Uterus (tissue), 4 donors: ENCODE measurements around the gene ATCAY. TPM values are rescaled to one million over a fixed set of nuclear protein-coding genes. Genes with fewer than 3 reads are reported as not detected.

Experiments used
- DNase-seq, 2 donors: peaks; one replicate each; pipeline ENCODE4 v3.0.0-alpha.2; 2019 to 2020
- H3K27ac ChIP-seq, 2 donors: fragments of 200-600 bp; sonication (generic); 1 replicate in 1 of 2; 2 replicates in 1 of 2; pipeline ENCODE4 v1.5.1; 2016 to 2018
- H3K27me3 ChIP-seq, 2 donors: fragments of 200-600 bp; sonication (generic); one replicate each; pipeline ENCODE4 v1.5.1; 2018 to 2019; ENCODE audit warnings: control low read depth in 1 of 2
- H3K36me3 ChIP-seq, 2 donors: fragments of 200-600 bp; sonication (generic); one replicate each; pipeline ENCODE4 v1.5.1; 2019; ENCODE audit warnings: control low read depth in 1 of 2
- H3K4me1 ChIP-seq, 2 donors: fragments of 200-600 bp; sonication (generic); one replicate each; pipeline ENCODE4 v1.5.1; 2018 to 2019; ENCODE audit warnings: control low read depth in 1 of 2
- H3K4me3 ChIP-seq, 2 donors: fragments of 200-600 bp; sonication (generic); 1 replicate in 1 of 2; 2 replicates in 1 of 2; pipeline ENCODE4 v1.5.1; 2018 to 2019; ENCODE audit warnings: mild to moderate bottlenecking in 1 of 2
- H3K9me3 ChIP-seq, 2 donors: fragments of 200-600 bp; sonication (generic); one replicate each; pipeline ENCODE4 v1.5.1; 2019; ENCODE audit warnings: control low read depth in 1 of 2
- POLR2A ChIP-seq, 2 donors: fragments of 450-650 bp; IDR thresholded peaks; one replicate each; pipeline ENCODE4 v1.6.1; 2016; ENCODE audit warnings: antibody characterized with exemption in 2 of 2, mild to moderate bottlenecking in 1 of 2, moderate library complexity in 1 of 2
- intact Hi-C: fragments of 100-400 bp; cut with DNase I; formaldehyde crosslinking; loops from one replicate; pipeline ENCODE4 v1.15.1; 2023; ENCODE audit warnings: low total_unique reads
- total RNA-seq, 4 donors: library from RNA; depleted of rRNA in 3 of 4; stranded (reverse); fragments of >200 nt in 3 of 4; gene quantifications; one replicate each; pipeline versions ENCODE4 v1.1.0 to v1.2.4, GENCODE V29; 2014 to 2023
- TF ChIP-seq, protein P1 (sequence below), 4 experiments: fragments of 200-600 bp in 2 of 4; fragments of 450-650 bp in 2 of 4; sonication (generic) in 2 of 4; IDR thresholded peaks; one replicate each; pipeline ENCODE4 v1.5.1; 2016 to 2019; ENCODE audit warnings: antibody characterized with exemption in 4 of 4, mild to moderate bottlenecking in 2 of 4, moderate library complexity in 1 of 4
- donor health status: DM: yes; HTN: yes; CAD: no.

Gene ATCAY
- total RNA-seq, 4 donors from 2014 or later, result 0.97 TPM; not detected in 3

GRCh38 chr19:3908266-3909054 is 28.0 kb downstream of the ATCAY start:
- intact Hi-C loops, result no loop called here
- H3K27me3 ChIP-seq, result no peaks in the 10 kb centered on the region
- no peak for DNase-seq
- H3K4me1 ChIP-seq, result no peaks in the 10 kb centered on the region
- H3K9me3 ChIP-seq, result no peaks in the 10 kb centered on the region
- H3K4me3 ChIP-seq, result no peak overlapping the region
- H3K27ac ChIP-seq, result no peak overlapping the region
- H3K36me3 ChIP-seq, result no peaks in the 10 kb centered on the region
- TF ChIP-seq, protein P1, sequence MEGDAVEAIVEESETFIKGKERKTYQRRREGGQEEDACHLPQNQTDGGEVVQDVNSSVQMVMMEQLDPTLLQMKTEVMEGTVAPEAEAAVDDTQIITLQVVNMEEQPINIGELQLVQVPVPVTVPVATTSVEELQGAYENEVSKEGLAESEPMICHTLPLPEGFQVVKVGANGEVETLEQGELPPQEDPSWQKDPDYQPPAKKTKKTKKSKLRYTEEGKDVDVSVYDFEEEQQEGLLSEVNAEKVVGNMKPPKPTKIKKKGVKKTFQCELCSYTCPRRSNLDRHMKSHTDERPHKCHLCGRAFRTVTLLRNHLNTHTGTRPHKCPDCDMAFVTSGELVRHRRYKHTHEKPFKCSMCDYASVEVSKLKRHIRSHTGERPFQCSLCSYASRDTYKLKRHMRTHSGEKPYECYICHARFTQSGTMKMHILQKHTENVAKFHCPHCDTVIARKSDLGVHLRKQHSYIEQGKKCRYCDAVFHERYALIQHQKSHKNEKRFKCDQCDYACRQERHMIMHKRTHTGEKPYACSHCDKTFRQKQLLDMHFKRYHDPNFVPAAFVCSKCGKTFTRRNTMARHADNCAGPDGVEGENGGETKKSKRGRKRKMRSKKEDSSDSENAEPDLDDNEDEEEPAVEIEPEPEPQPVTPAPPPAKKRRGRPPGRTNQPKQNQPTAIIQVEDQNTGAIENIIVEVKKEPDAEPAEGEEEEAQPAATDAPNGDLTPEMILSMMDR (IDR thresholded peaks at IDR 0.05), result no peak
- TF ChIP-seq POLR2A (IDR thresholded peaks at IDR 0.05), result no peak

- Histone ChIP-seq H3K27ac (no peak overlapping the region), H3K4me1 (no peaks in the 10 kb centered on the region), H3K27me3 (no peaks in the 10 kb centered on the region), H3K36me3 (no peaks in the 10 kb centered on the region), H3K9me3 (no peaks in the 10 kb centered on the region), H3K4me3 (no peak overlapping the region)
- no peak for DNase-seq
- TF ChIP-seq, protein P1 (IDR thresholded peaks at IDR 0.05), result no peak
- TF ChIP-seq POLR2A (IDR thresholded peaks at IDR 0.05), result no peak
- intact Hi-C loops, result no loop called here
These were observed 29.6 kb downstream of the ATCAY start for GRCh38 chr19:3910105-3910504.

DNA sequence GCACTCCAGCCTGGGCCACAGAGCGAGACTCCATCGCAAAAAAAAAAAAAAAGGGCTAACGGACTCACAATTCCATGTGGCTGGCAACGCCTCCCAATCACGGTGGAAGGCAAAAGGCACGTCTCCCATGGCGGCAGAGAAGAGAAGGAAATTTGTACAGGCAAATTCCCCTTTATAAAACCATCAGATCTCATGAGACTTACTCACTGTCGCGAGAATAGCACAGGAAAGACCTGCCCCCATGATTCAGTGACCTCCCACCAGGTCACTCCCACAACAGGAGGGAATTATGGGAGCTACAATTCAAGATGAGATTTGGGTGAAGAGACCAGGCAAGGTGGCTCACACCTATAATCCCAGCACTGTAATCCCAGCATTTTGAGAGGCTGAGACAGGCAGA is 33.7 kb downstream of the ATCAY start:
- Histone ChIP-seq H3K27me3 (no peaks in the 10 kb centered on the region), H3K27ac (no peak overlapping the region), H3K4me3 (no peak overlapping the region), H3K4me1 (no peaks in the 10 kb centered on the region), H3K36me3 (no peaks in the 10 kb centered on the region), H3K9me3 (no peaks in the 10 kb centered on the region)
- DNase-seq, result no peak
- intact Hi-C loops, result no loop called here
- TF ChIP-seq, protein P1 (IDR thresholded peaks at IDR 0.05), result no peak
- no peak for TF ChIP-seq POLR2A (IDR thresholded peaks at IDR 0.05)

DNA sequence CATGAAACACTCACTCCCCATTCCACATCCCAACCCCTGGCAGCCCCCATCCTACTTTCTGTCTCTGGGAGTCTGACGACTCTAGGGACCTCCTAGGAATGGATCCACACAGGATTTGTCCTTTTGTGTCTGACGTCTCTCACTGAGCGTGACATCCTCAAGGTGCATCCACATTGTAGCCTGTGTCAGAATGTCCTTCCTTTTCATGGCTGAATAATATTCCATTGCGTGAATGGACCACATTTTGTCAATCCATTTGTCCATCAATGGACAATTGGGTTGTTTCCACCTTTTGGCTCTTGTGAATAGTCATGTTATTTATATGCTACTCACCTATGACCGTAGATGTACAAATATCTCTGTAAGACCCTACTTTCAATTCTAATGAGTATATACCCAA is 35.5 kb downstream of the ATCAY start:
- TF ChIP-seq POLR2A (IDR thresholded peaks at IDR 0.05), result no peak
- TF ChIP-seq, protein P1 (IDR thresholded peaks at IDR 0.05), result no peak
- Histone ChIP-seq H3K4me3 (no peak overlapping the region), H3K36me3 (no peaks in the 10 kb centered on the region), H3K4me1 (no peaks in the 10 kb centered on the region), H3K27me3 (no peaks in the 10 kb centered on the region), H3K9me3 (no peaks in the 10 kb centered on the region), H3K27ac (no peak overlapping the region)
- no peak for DNase-seq
- intact Hi-C loops, result no loop called here

- Histone ChIP-seq H3K27me3 (no peaks in the 10 kb centered on the region), H3K4me3 (no peak overlapping the region), H3K9me3 (no peaks in the 10 kb centered on the region), H3K36me3 (no peaks in the 10 kb centered on the region), H3K4me1 (no peaks in the 10 kb centered on the region), H3K27ac (no peak overlapping the region)
- intact Hi-C loops, result no loop called here
- DNase-seq, result no peak
- TF ChIP-seq POLR2A (IDR thresholded peaks at IDR 0.05), result no peak
- TF ChIP-seq, protein P1 (IDR thresholded peaks at IDR 0.05), result no peak
These were observed 39.3 kb downstream of the ATCAY start for GRCh38 chr19:3919793-3920192.
